ACC112 (cell line): ENCODE measurements around the gene DENND4B.

ENCODE experiments used
- H2AFZ ChIP-seq: fragments of 200-600 bp; sonication (generic); one replicate; pipeline ENCODE4 v1.6.0; 2017; ENCODE audit warnings: antibody characterized with exemption, low read length; ENCODE audit not compliant: unreplicated experiment
- H3K27ac ChIP-seq: fragments of 200-600 bp; sonication (generic); 2 replicates; pipeline ENCODE4 v1.5.1; 2014; ENCODE audit warnings: low read depth, mild to moderate bottlenecking, antibody characterized with exemption, low read length, moderate library complexity
- H3K27me3 ChIP-seq: fragments of 200-600 bp; sonication (generic); 2 replicates; pipeline ENCODE4 v1.6.1; 2014; ENCODE audit warnings: mild to moderate bottlenecking, antibody characterized with exemption, low read length, moderate library complexity, mixed read lengths; ENCODE audit not compliant: insufficient read depth
- H3K36me3 ChIP-seq: fragments of 200-600 bp; sonication (generic); 2 replicates; pipeline ENCODE4 v1.6.1; 2016; ENCODE audit warnings: mild to moderate bottlenecking, antibody characterized with exemption, low read length, moderate library complexity, mixed read lengths; ENCODE audit not compliant: insufficient read depth
- H3K4me1 ChIP-seq: fragments of 200-600 bp; sonication (generic); one replicate; pipeline ENCODE4 v1.6.1; 2016; ENCODE audit warnings: low read length, mixed read lengths; ENCODE audit not compliant: insufficient read depth, unreplicated experiment, control insufficient read depth
- H3K4me3 ChIP-seq: fragments of 200-600 bp; sonication (generic); 2 replicates; pipeline ENCODE4 v1.5.1; 2014; ENCODE audit warnings: mild to moderate bottlenecking, low read depth, low read length
- H3K79me2 ChIP-seq: fragments of 200-600 bp; sonication (generic); one replicate; pipeline ENCODE4 v1.6.0; 2016; ENCODE audit warnings: low read length; ENCODE audit not compliant: control insufficient read depth, unreplicated experiment, insufficient read depth

Gene DENND4B

DNA sequence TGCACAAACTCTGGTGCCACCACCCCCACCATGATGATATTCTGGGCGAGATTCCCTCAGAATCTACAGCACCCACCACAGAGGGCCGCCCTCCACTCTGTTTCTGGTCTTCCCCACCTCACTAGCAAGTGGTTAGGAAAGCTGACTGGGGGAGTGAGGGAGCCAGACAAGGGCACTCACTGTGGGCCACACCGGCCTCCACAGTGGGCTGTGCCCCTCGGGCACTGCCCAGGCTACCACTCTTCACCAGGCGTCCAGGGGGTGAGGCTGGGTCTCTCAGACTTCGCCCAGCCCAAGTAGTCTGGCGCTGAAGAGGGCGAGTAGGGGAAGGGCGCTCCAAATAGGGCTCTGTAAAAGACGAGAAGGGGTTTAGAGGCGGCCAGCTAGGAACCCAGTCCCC lies 12.6 kb downstream of the DENND4B start:
- Histone ChIP-seq H3K79me2 (no peaks in the 10 kb centered on the region), H3K27me3 (no peaks in the 10 kb centered on the region), H3K27ac (no peak overlapping the region), H3K4me1 (peaks cover 5% of the 10 kb centered on the region), H3K4me3 (no peak overlapping the region), H2AFZ (no peak overlapping the region), H3K36me3 (peaks cover 15% of the 10 kb centered on the region; the same call in 1 of the 2 replicates)

DNA sequence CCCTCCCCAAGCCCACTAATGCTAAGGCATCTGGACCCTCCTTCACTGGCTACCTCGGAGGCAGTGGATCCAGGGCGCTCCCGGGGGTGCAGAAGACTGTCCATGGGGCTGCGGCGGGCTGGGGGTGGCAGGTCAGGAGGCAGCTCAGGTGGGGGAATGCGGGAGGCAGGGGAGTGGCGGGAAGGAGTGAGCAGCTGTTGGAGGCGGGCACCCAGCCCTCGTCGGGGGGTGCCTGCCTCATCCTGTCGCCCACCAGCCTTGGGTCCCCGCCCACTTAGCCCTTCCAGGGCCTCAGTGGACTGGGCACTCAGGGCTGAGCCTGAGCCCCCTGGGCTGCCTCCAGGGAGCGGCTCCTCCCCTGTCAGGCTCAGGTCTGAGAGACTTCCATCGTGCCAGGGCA lies 13.1 kb downstream of the DENND4B start:
- Histone ChIP-seq H2AFZ (no peak overlapping the region), H3K4me3 (no peak overlapping the region), H3K79me2 (no peaks in the 10 kb centered on the region), H3K36me3 (peaks cover 15% of the 10 kb centered on the region; the same call in 1 of the 2 replicates), H3K27ac (no peak overlapping the region), H3K4me1 (peaks cover 10% of the 10 kb centered on the region), H3K27me3 (no peaks in the 10 kb centered on the region)

GRCh38 chr1:153932156-153933131 lies 14.1 kb downstream of the DENND4B start:
- H3K27ac ChIP-seq: no peak overlapping the region
- peaks cover 11% of the 10 kb centered on the region; the same call in 1 of the 2 replicates for H3K36me3 ChIP-seq
- no peaks in the 10 kb centered on the region for H3K79me2 ChIP-seq
- no peaks in the 10 kb centered on the region for H3K27me3 ChIP-seq
- H2AFZ ChIP-seq: no peak overlapping the region
- peaks cover 12% of the 10 kb centered on the region for H3K4me1 ChIP-seq
- no peak overlapping the region for H3K4me3 ChIP-seq

DNA sequence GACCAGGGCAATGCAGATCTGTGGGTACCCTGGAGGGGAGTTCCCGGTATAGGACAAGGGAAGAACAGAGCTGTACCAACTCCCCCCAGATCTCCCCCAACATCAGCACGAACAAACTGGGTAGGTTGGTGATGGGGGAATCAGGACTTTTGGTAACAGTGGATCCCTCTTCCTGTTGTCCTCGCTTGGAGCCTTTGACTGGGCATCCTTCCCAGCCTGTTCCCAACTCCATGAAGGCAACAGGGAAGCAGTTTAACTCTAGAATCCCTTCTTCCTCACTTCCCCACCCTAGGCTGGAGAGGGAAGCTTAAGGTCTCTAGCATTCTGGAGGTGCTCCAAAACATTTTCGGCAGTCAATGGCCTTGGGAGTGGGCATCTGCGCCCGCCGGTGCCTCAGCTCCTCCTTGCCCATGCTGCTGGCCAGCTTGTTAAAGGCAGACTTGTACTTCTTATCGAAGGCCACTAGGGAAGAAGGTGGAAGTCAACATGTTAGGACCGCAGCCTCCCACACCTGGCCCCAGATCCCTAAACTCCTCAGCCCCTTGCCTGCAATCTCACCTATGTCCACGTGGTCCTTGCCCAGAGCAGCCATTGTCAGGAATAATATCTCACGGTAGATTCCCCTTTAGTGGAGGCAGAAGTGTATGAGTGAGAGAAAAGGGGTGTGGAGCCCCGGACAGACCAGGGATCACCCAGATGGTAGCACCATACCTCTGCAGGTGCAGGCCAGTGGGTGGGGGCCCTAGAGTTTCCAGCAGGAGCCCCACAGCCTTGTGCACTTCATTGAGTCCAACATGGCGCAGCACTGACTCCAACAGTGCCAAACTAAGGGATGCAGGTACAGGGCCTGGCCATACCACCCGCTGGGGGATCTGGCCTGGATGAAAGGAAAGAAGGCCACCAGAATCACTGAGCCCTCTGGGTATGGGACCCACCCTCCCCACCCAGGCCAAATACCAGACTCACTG lies 16.3 kb downstream of the DENND4B start:
- Histone ChIP-seq H3K79me2 (no peaks in the 10 kb centered on the region), H3K4me1 (peaks cover 12% of the 10 kb centered on the region), H3K4me3 (no peak overlapping the region), H2AFZ (no peak overlapping the region), H3K27me3 (no peaks in the 10 kb centered on the region), H3K36me3 (no peaks in the 10 kb centered on the region), H3K27ac (no peak overlapping the region)

GRCh38 chr1:153929426-153929825 lies 17.1 kb downstream of the DENND4B start:
- Histone ChIP-seq H3K4me3 (no peak overlapping the region), H3K27me3 (no peaks in the 10 kb centered on the region), H3K79me2 (no peaks in the 10 kb centered on the region), H2AFZ (no peak overlapping the region), H3K4me1 (peaks cover 12% of the 10 kb centered on the region), H3K36me3 (no peaks in the 10 kb centered on the region), H3K27ac (0 out of 2 replicates have a peak overlapping the region, but pooled peaks have one; percentile 8)

- H3K27ac ChIP-seq: peak overlapping the region; percentile 32
- H3K4me3 ChIP-seq: no peak overlapping the region
- H3K27me3 ChIP-seq: no peaks in the 10 kb centered on the region
- no peak overlapping the region for H2AFZ ChIP-seq
- H3K4me1 ChIP-seq: peaks cover 12% of the 10 kb centered on the region
- H3K79me2 ChIP-seq: no peaks in the 10 kb centered on the region
- H3K36me3 ChIP-seq: no peaks in the 10 kb centered on the region
Observed at GRCh38 chr1:153928791-153929341, 17.7 kb downstream of the DENND4B start.

DNA sequence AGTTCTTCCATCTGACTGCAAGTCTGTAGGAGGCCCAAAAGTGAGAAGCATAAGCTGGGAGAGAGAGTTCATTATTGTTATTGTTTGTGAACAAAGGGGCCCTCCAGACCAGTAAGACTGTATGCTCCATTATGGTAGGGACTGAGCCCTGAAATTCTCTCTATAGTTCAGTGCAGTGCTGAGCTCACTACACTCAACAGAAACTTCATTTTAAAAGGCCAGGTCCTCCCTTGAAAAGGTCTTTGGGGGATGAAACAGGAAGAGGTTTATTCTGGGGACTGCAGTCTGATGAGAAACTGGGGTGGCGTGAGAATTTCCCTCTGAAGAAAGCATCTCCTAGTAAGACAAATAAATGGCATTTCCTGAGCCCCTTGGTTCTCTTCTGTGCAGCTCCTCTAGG lies 18.3 kb downstream of the DENND4B start:
- H3K4me1 ChIP-seq: peaks cover 12% of the 10 kb centered on the region
- peak overlapping the region; percentile 32 for H3K27ac ChIP-seq
- H3K27me3 ChIP-seq: no peaks in the 10 kb centered on the region
- no peak overlapping the region for H2AFZ ChIP-seq
- H3K4me3 ChIP-seq: no peak overlapping the region
- H3K36me3 ChIP-seq: no peaks in the 10 kb centered on the region
- no peaks in the 10 kb centered on the region for H3K79me2 ChIP-seq

DNA sequence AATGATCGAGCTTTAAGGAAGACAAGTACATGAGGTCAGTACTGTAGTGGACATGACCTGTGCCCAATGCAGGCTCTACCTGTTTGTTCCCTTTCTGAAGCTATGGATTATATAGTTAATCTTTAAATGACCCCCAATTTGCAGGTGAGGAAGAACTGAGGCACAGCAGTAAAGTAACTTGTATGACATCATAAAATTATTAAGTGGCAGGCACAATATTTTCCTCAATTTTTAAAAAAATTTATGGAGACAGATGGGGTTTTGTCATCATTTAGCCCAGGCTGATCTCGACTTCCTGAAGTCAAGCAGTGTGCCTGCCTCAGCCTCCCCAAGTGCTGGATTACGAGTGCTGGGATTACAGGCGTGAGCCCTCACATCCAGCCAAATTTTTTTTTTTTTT lies 20.1 kb downstream of the DENND4B start:
- H3K36me3 ChIP-seq: no peaks in the 10 kb centered on the region
- no peaks in the 10 kb centered on the region for H3K27me3 ChIP-seq
- peaks cover 14% of the 10 kb centered on the region for H3K4me1 ChIP-seq
- peaks cover 9% of the 10 kb centered on the region for H3K79me2 ChIP-seq
- H2AFZ ChIP-seq: no peak overlapping the region
- no peak overlapping the region for H3K27ac ChIP-seq
- H3K4me3 ChIP-seq: no peak overlapping the region

GRCh38 chr1:153922972-153923925 lies 23.3 kb downstream of the DENND4B start, which contains the start of gene GATAD2B:
Gene GATAD2B (minus strand): TSS chr1:153922972. CDS start chr1:153828347, 94,625 bp downstream.
- peaks cover 23% of the 10 kb centered on the region for H3K4me1 ChIP-seq
- peak within 1 kb of the TSS; percentile 83 for H3K27ac ChIP-seq
- H3K79me2 ChIP-seq: peaks cover 38% of the 10 kb centered on the region
- no peaks in the 10 kb centered on the region for H3K36me3 ChIP-seq
- no peaks in the 10 kb centered on the region for H3K27me3 ChIP-seq
- H3K4me3 ChIP-seq: peak within 1 kb of the TSS; percentile 97
- H2AFZ ChIP-seq: peak within 1 kb of the TSS; percentile 79
